ENCODE results near the gene GALE.
A peak's percentile ranks its signal among the peaks of the same experiment; 100 is the strongest.
"Not testable (repeated sequence)": the region's sequence is repeated elsewhere in the genome, so short reads cannot be mapped to it uniquely, and the experiment has no call there.

GALE gene

DNA sequence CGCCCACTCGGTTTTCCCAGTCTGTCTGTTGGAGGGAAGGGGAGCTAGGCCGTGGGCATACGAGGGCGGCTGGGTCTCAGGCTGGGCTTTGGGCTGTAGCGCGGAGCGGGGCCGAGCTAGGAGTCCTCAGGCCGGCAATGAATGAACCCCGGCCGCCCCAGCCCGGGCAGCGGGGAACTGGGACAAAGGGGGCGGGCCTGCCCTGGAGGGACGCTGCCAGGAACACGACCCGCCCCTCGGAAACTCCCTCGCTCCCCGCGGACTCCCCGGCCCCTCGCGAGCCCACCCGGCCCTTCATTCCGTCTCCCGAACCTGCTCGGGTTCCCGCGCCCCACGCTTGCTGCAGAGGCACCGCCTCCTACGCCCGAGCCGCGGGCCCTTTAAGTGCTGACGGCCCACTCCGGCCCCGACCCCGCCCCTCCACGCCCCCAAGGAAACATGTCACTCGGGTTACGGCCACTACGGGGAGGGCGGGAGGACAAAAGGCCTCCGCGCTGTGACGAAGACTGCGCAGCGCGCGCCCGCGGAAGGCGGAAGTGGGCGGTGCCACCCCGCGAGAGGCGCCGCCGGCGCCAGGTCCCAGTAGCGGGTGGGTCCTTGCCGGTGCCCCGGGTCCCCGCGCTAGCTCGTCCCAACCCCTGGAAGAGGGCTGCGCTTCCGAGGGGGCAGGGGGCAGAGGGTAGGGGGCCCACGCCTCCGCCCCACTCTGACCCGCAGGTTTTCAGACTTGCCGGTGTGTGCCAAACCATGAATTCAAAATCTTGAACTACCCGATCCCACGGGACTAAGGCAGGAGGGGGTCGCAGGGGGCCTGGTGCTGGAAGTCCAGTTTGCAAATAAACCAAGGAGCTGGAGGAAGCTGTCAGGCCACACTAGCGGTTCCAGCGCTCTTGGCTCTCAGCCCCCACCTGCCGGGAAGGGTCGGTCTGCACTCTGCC lies at the start of gene GALE:
GALE (minus strand) TSS at position 355 of the 938 bp plus-strand sequence. CDS start 1,747 bp downstream, outside the sequence.
- DNase-seq, result peak; percentile 97

DNA sequence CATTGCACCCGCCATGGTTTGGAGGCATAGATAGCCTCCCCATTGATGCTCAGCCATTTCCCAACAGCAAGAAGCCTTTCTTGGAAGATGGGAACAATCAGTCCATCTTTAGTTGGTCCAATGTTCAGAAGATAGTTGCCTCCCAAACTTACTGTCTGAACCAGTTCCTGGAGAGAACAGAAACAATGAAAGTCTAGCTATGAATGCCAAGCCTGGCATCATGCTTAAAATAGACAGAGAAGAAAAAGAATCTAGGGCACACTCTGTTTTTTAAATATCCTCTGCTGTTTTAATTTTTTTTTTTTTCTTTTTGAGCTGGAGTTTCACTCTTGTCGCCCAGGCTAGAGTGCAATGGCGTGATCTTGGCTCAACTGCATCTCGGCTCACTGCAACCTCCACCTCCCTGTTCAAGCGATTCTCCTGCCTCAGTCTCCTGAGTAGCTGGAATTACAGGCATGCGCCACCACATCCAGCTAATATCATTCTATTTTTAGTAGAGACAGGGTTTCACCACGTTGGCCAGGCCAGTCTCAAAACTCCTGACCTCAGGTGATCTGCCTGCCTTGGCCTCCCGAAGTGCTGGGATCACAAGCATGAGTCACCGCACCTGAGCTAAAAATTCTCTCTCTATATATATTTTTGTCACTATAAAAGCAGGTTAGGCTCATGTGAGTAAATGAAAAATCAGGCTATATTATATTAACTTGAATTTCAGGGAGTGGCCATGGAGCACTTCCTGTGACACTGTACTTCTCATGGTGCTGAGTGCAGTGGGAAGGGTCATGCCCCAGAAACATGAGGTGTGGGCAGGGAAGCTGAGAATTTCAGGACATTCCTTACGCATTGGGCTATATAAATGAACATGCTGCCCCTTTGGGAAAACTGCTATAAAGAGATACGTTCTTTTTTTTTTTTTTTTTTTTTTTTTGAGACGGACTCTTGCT lies 48.4 kb upstream of the GALE start:
- DNase-seq, result no peak

DNA sequence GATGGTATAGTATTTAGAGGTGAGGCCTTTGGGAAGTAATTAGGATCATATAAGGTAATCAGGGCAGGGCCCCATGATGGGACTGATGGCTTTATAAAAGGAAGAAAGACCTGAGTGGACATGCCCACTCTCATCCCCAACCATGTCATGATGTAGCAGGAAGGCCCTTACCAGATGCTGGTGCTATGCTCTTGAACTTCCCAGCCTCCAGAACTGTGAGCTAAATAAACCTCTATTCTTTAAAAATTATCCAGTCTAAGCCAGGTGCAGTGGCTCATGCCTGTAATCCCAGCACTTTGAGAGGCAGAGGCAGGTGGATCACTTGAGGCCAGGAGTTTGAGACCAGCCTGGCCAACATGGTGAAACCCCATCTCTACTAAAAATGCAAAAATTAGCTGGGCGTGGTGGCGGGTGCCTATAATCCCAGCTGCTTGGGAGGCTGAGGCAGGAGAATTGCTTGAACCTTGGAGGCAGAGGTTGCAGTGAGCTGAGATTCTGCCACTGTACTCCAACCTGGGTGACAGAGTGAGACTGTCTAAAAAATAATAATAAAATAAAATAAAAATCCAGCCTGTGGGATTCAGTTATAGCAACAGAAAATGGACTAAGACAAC lies 47.0 kb upstream of the GALE start:
- DNase-seq, result not testable (repeated sequence)

DNA sequence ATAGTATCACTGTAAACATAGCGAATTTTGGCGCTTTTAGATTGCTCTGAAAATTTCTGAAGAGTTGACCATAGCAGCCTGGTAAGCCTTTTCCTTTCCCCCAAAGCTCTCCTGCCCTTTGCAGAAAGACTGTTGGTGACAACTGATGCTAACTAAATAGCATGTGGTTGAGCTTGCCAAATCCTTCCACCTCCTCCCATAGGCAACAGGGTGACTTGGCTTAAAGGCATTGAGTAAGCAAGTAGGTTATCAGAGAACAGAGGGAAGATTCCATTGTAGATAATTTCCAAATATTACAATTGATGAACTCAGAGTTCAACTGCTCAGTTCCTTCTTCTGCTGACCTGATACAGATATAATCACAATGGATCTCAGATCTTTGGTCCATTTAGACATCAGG lies 44.6 kb upstream of the GALE start:
- DNase-seq, result no peak

DNA sequence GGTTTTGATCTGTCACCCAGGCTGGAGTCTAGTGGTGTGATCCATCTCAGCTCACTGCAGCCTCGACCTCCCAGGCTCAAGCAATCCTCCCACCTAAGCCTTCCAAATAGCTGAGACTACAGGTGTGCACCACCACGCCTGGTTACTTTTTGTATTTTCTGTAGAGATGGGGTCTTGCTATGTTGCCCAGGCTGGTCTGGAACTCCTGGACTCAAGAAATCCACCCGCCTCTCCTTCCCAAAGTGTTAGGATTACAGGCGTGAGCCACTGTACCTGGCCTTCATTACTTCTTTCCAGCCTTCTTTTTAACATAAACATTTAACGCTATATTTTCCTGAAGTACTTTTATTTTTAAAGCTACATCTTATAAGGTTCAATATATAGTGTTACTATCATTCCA lies 43.1 kb upstream of the GALE start:
- no peak for DNase-seq

DNA sequence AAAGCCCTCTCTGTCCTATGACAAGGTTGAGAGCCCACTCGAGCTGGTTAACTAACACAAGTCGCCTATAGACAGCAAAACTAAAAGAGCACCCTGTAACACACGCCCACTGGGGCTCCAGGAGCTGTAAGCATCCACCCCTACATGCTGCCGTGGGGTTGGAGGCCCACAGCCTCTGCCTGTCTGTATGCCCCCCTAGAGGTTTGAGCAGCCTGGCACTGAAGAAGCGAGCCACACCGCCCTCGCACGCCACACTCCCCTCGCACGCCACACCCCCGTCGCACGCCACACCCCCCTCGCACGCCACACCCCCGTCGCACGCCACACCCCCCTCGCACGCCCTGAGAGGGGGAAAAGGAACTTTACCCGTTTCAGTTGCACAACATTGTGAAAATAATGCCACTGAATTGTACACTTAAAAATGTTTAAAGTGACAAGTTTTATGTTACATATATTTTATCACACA lies 37.9 kb upstream of the GALE start:
- DNase-seq, result peak; percentile 74

DNA sequence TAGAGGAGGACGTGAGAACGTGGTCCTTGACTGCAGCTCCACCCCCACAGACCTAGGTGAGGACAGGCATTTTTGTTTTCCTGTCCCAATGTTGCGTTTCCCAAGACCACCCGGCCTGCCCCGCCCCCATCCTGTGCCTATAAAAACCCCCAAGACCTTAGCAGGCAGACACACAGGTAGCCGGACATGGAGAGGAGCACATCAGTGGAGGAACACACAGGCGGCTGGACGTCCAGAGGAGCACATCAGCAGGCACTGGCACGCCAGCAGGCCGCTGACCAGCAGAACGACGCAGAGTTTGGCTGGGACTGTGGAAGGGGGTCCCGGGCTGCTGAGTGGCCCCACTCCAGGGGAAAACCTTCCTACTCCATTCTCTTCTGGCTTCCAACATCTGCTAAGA lies 37.4 kb upstream of the GALE start:
- no peak for DNase-seq

DNA sequence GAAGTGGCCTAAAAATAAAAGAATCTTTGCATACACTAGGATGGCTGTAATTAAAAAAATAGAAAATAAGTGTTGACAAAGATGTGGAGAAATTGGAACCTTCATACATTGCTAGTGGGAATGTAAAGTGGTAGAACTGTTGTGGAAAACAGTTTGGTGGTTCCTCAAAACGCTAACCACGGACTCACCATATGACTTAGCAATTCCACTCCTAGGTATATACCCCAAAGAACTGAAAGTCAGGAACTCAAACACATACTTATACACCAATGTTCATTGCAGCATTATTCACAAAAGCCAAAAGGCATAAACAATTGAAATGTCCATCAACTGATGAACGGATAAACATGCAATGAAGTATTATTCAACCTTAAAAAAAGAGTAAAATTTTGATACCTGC lies 35.5 kb upstream of the GALE start:
- DNase-seq, result no peak

DNA sequence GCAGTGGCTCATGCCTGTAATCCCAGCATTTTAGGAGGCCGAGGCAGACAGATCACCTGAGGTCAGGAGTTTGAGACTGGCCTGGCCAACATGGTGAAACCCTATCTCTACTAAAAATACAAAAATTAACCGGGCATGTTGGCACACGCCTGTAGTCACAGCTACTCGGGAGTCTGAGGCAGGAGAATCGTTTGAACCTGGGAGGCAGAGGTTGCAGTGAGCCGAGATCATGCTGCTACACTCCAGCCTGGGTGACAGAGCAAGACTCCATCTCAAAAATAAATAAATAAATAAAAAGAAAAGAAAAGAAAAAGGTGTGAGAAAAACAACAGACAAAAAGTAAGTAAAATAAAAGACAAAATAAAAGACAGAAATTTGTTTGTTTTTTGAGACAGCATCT lies 33.6 kb upstream of the GALE start:
- not testable (repeated sequence) for DNase-seq

DNA sequence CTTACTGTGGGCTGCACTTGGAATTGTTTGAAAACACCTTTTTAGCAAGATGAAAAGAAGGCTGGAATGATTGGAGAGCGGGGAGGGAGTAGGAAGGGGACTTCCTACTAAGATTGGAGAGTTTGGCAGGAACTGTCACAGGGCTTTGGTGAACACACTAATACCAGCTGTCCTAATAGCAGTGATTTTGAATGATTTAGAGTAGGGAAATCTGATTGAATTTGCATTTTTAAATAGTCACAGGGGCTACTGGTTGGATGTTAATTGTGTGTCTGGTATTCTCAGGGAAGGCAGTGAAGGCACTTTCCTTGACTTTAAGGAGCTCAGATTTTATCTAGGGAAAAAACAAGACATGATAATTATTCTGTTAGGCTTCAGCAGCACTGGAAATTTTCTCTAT lies 27.2 kb upstream of the GALE start:
- no peak for DNase-seq

DNA sequence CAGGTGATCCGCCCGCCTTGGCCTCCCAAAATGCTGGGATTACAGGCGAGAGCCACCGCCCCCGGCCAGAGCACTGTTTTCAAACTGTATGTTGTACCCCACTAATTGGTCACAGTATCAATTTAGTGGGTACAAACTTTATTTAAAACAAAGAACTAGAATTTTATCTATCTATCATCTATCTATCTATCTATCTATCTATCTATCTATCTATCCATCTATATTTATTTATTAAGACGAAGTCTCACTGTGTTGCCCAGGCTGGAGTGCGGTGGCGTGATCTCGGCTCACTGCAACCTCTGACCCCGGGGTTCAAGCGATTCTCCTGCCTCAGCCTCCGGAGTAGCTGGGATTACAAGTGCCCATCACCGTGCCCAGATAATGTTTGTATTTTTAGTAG lies 26.0 kb upstream of the GALE start:
- not testable (repeated sequence) for DNase-seq

DNA sequence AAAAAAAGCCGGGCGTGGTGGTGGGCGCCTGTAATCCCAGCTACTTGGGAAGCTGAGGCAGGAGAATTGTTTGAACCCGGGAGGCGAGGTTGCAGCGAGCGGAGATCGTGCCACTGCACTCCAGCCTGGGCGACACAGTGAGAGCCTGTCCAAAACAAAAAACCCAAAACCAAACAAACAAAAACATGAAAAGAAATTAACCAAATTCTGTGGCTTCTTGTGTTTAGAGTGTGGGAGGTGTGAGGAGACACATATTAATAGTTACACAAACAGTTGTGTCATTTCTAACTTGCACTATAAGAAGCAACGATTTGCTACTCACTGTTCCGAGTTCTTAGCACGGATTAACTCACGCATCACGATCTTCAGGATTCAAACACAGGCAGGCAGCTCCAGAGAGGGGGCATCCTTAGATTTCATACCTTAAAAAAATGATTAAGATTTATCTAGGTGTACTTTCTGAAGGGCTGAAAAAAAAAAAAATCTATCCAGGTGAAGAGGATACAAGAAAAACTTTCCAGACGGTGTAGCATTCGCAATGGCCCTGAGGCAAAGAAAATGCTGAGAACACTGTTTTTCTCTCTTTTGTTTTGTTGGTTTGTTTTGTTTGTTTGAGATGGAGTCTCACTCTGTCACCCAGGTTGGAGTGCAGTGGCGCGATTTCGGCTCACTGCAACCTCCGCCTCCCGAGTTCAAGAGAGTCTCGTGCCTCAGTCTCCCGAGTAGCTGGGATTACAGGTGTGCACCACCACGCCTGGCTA lies 25.4 kb upstream of the GALE start:
- no peak for DNase-seq

DNA sequence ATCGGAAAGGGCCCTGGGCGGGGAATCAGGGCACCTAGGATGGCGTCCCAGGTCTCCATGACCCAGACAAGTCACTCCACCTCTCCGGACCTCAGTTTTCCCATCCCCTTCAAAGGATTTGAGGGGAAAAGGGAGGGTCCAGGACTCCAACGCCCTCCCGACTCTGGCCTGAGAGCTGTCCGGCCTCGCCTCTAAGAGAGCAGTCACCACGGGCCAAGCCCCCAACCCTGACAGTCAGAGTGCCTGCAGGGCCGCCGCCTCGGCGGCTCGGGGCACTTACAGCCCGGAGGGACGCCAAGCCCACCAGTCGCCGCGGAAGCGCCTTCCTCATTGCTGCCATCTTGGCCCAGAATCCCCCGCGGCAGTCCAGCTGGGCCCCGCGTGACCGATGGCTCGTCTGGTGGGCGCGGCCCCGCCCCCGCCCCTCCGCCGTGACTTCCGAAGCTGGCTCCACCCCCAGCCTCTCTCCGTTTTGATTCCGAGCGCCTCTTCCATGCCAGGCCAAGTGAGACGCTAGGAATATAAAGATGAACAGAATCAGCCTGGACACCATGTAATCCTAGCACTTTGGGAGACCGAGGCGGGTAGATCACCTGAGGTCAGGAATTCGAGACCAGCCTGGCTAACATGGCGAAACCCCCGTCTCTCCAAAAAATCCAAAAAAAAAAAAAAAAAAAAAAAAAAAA lies 24.7 kb upstream of the GALE start, which contains the start of gene HMGCL:
HMGCL (minus strand) TSS at position 354 of the 686 bp plus-strand sequence; CDS start at position 340, 14 bp downstream.
- DNase-seq, result peak; percentile 90

DNA sequence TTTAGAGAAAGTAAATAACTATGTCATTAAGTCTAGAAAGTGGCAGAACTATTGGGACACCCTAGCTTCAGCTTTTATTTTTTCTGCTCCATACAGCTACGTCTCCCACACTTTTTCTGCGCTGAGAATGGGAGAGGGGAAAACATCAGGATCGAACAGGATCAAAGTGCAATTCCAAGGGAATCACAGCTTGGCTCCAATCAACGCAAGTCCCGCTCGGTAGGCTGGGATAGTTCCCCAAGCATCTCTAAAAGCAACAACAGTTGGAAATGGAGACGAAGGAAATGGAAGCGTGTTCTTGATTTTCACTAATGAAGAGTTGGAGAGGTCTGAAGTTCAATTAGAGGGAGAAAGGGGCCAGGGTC lies 24.1 kb upstream of the GALE start:
- no peak for DNase-seq

DNA sequence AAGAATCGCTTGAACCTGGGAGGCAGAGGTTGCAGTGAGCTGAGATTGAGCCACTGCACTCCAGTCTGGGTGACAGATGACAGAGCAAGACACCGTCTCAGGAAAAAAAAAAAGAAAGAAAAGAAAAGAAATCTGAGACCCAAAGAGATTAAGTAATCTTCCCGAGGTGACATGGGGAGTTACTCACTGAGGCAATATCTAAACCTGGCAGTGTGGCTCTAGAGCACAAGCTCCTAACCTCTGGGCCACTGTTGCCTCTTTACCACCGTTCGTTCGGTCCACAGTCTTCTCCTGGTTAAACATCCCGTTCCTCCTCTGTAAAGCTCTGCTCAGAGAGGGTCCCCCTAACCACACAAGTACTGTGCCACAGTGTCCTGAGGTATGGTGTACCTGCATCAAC lies 23.2 kb upstream of the GALE start:
- no peak for DNase-seq

DNA sequence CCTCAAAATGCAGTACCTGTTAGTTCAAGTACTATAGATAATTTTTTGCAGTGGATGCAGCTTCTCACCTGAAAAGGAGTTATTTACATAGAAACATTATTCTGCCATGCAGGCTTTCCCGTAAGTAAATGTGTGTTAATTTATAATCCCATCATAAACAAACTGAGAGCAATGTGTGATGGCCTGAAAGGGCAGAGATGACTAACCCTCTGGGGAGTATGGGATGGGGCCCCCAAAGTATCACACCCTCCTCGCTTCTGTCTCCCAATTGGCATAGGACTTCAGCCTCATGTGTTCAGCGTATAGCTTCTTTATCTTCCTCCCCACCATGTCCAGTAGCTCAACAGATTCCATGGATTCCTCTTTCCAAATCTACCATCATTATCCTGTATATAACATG lies 17.1 kb upstream of the GALE start:
- DNase-seq, result no peak

DNA sequence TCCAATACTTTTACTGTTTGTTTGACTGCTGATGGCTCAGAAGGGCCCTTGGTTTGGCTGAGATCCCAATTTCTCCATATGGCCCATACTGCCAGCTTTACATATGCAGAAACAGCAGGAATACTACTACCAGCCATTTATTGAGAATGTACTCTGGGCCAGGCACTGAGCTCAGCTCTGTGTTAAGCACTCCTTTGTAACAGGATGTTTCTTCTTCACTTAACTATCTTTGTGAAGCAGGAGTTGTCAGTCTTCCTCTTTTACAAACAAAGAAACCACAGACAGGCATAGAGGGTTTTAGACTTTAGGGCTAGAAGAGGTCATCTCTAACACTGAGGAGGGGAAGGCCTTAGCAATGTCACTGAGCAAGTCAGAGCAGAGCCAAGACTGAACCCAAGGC lies 16.4 kb upstream of the GALE start:
- DNase-seq, result no peak

DNA sequence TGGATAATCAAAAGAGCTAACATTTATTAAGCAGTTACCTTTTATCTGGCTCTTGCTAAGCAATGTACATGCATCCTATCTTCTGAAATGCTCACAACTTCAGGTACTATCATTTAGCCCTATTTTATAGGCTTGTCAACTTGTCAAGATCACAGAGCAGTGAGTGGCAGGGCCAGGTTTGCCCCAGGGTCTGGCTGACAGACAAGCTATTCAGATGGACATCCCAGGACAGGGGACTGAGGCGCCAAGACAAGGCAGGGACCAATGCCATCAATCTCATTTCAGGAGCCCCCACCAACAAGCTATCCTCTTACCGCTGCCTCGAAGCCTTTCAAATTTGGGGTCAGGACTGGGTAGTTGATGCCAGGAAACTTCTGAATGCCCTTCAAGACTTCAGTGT lies 15.8 kb upstream of the GALE start:
- DNase-seq, result no peak

DNA sequence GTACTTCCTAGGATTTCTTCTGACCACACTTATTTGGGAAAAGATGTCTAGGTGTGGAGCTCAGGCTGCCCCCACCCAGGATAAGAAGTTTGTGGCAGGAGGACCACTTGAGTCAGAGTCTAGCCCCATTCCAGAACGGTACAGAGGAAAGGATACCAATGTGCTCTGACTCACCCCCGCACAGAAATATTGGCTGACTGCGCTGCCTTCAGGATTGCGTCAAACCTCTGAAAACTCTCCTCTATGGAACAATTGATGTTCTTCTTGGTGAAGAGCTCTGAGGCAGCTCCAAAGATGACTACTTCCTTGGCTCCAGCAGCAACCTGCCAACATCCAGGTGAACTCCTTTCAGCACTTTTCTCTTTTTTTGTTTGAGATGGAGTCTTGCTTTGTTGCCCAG lies 13.5 kb upstream of the GALE start:
- DNase-seq, result no peak

DNA sequence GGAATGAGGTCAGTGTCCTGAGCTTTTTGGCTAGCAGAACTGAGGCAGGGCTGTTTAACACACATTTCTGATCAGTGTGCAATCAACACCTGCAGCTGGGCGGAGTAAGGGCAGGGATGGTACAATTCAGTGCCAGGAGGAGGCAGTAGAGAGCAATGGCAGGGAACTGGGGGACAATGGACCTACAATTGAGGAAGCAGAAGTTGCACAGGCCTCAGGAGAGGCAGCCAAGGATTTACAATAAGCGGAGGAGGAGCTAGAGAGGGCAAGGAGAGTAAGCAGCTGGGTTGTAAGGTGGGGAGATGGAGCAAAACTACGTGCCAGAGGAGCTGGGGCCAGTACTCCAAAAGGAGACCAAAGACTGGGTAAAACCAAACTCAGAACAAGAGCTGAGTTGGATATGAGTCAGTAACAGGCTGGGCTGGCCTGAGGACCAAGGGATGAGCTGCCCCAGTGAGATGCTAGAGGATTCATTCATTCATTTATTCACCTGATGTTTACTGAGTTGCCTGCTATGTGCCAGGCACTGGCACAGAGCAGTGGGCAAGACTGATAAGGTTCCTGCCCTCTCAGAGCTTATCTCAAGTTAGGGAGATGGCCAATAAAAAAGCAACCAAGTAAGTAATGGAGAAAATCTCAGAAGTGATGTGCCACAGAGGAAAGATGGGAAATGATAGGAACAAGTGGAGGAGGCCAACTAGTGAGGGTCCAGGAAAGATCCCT lies 10.4 kb upstream of the GALE start:
- DNase-seq, result peak; percentile 62

DNA sequence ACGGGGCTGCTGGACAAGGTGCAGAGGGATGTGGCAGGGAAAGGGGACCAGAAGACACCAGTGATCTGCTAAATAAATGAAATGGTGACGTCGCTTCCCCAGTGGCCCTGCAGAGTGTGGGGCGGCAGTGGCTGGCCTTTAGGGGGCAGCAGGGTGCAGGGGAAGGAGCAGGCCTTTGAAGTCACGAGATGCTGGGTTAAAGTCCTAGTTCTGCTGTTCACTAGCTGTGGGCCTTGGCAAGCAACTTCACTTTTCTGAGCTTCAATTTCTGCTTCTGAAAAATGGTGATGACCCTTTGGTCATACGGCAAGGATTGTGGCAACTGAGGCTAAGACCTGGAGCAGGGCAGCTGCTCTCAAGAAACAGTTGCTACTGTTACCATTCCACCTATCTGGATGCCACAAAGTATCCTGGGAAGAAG lies 9.2 kb upstream of the GALE start:
- peak; percentile 85 for DNase-seq

Measured in stimulated activated CD4-positive, alpha-beta T cell treated with anti-CD3 and anti-CD28 coated beads, Interleukin-4, amount 100 ng/mL, for 24 hours (primary cell).